Keratinocyte (primary cell): Measurements from ENCODE around the gene PTPRF. TPM values are rescaled to one million over a fixed set of nuclear protein-coding genes. Genes with fewer than 3 reads are reported as not detected.
A peak's percentile ranks its signal among the peaks of the same experiment; 100 is the strongest.

Experiments used
- DNase-seq: peaks from one replicate; pipeline ENCODE4 v3.0.0-alpha.2; 2011; ENCODE audit warnings: low read depth, missing footprints, low spot score
- FAIRE-seq: peaks from 2 replicates; lab custom pipeline; 2011; peaks lifted over from hg19 to GRCh38; lab: Jason Lieb, UNC
- H2AFZ ChIP-seq: 2 replicates; pipeline ENCODE4 v1.6.0; 2012; ENCODE audit warnings: low read length, control low read depth, inconsistent platforms; ENCODE audit not compliant: control insufficient read depth
- H3K27ac ChIP-seq: 2 replicates; pipeline ENCODE4 v1.5.1; 2011; ENCODE audit warnings: low read length; ENCODE audit not compliant: control insufficient read depth, insufficient read depth
- H3K27me3 ChIP-seq: 3 replicates; pipeline ENCODE4 v1.6.0; 2011; ENCODE audit warnings: low read length; ENCODE audit not compliant: control insufficient read depth, insufficient read depth; ENCODE audit errors: extremely low read depth
- H3K36me3 ChIP-seq, 2 experiments: 2 replicates in 1 of 2; 3 replicates in 1 of 2; pipeline ENCODE4 v1.5.1; 2011; ENCODE audit warnings: low read length in 2 of 2, mild to moderate bottlenecking in 1 of 2; ENCODE audit not compliant: control insufficient read depth in 2 of 2, insufficient read depth in 2 of 2; ENCODE audit errors: extremely low read depth in 1 of 2
- H3K4me1 ChIP-seq: 3 replicates; pipeline ENCODE4 v1.5.1; 2011; ENCODE audit warnings: low read length; ENCODE audit not compliant: control insufficient read depth, insufficient read depth; ENCODE audit errors: extremely low read depth
- H3K4me2 ChIP-seq: 3 replicates; pipeline ENCODE4 v1.6.0; 2011; ENCODE audit warnings: low read depth, low read length; ENCODE audit not compliant: control insufficient read depth, insufficient read depth; ENCODE audit errors: extremely low read depth
- H3K4me3 ChIP-seq, 3 experiments: fragments of 200-600 bp in 1 of 3; sonication (generic) in 1 of 3; 2 replicates in 2 of 3; 3 replicates in 1 of 3; pipeline ENCODE4 v1.5.1; 2011 to 2016; ENCODE audit warnings: low read length in 3 of 3, mild to moderate bottlenecking in 3 of 3, control low read depth in 2 of 3, inconsistent platforms in 1 of 3, low read depth in 1 of 3, mixed read lengths in 1 of 3, mixed run types in 1 of 3, moderate library complexity in 1 of 3; ENCODE audit not compliant: control insufficient read depth in 2 of 3, insufficient read depth in 2 of 3; ENCODE audit errors: extremely low read depth in 1 of 3
- H3K79me2 ChIP-seq: 2 replicates; pipeline ENCODE4 v1.6.0; 2012; ENCODE audit warnings: low read length; ENCODE audit not compliant: control insufficient read depth, insufficient read depth
- H3K9ac ChIP-seq: 3 replicates; pipeline ENCODE4 v1.6.0; 2011; ENCODE audit warnings: low read length; ENCODE audit not compliant: control insufficient read depth, insufficient read depth; ENCODE audit errors: extremely low read depth
- H3K9me1 ChIP-seq: 3 replicates; pipeline ENCODE4 v1.6.0; 2011; ENCODE audit warnings: low read length; ENCODE audit not compliant: control insufficient read depth, insufficient read depth; ENCODE audit errors: extremely low read depth
- H3K9me3 ChIP-seq: 2 replicates; pipeline ENCODE4 v1.5.1; 2012; ENCODE audit warnings: low read depth, low read length; ENCODE audit not compliant: control insufficient read depth
- H4K20me1 ChIP-seq: 3 replicates; pipeline ENCODE4 v1.6.0; 2011; ENCODE audit warnings: low read length; ENCODE audit not compliant: control insufficient read depth, insufficient read depth; ENCODE audit errors: extremely low read depth
- EZH2 ChIP-seq: IDR thresholded peaks from one replicate; pipeline ENCODE4 v1.6.1; 2012; ENCODE audit warnings: inconsistent platforms, mild to moderate bottlenecking, low read length, moderate library complexity
- dilution Hi-C: fragments of 300-500 bp; cut with MboI; formaldehyde crosslinking; loops from one replicate; pipeline ENCODE4 v1.7.0; 2020; ENCODE audit warnings: low sequenced_read_pairs; ENCODE audit not compliant: extremely low pct_ligation_motif_present
- polyA plus RNA-seq, 5 experiments: library from polyadenylated mRNA; depleted of rRNA in 3 of 5; stranded (reverse) in 3 of 5; stranded (forward) in 1 of 5; unstranded in 1 of 5; fragments of >200 nt; gene quantifications; 1 replicate in 1 of 5; 2 replicates in 3 of 5; 3 replicates in 1 of 5; pipeline versions ENCODE4 v1.2.1 to v1.2.3, GENCODE V29; 2011 to 2012; ENCODE audit warnings: missing spikeins in 2 of 5, low read depth in 1 of 5, low replicate concordance in 1 of 5
- TF ChIP-seq, protein P1 (sequence below), 3 experiments: IDR thresholded peaks in 1 of 3; conservative IDR thresholded peaks in 1 of 3; optimal IDR thresholded peaks in 1 of 3; 2 replicates in 2 of 3; 3 replicates in 1 of 3; pipeline versions ENCODE3 to v1.5.1; 2011; ENCODE audit warnings: low read length in 3 of 3, mild to moderate bottlenecking in 3 of 3, moderate library complexity in 2 of 3, control low read depth in 1 of 3, inconsistent platforms in 1 of 3; ENCODE audit not compliant: insufficient read depth in 2 of 3; ENCODE audit errors: extremely low read depth in 1 of 3

Gene PTPRF
- polyA plus RNA-seq, 1 donor (not counting 4 experiments of a cell fraction or from before 2014, with no cell fraction given): 161 TPM

DNA sequence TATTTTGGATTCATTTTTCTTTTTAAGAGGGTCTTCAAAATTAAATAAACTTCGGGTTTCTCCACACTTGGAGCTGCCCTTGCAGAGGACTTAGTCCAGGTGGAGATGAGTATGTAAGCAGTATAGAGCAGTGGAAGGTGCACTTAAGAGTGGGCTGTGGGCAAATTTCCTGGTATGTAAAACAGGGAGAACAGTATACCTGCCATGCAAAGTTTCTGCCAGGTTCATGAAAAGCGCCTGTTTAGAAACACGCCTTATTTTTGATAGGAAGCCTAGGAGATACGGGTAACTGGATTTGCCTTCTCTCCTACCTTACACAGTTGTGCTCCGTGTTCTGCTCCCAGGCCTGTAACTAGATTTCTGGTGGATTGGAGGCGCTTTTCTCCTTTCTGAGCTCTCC, 120.5 kb downstream of the PTPRF start:
- dilution Hi-C loops: no loop called here
- no peak for FAIRE-seq

DNA sequence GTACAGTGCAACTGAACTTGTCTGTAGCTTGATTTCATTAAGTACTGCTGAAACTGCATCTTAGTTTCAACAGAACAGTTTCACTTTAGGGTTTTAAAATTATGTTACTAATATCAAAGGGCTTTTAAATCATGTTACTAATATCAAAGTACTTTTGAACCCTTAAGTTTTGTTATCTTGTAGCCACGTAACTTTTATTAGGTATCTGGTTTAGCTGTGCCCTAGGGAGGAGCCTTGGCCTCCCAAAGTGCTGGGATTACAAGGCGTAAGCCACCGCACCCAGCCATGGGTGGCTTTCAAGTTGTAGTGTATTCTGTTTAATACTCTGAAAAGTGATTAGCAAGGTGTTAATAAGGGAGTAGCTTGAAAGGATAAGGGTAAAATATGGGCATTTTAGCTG, 121.2 kb downstream of the PTPRF start:
- peaks cover 16 to 27% of the 10 kb centered on the region in 2 experiments for H3K36me3 ChIP-seq
- peaks cover 4% of the 10 kb centered on the region for H3K9me1 ChIP-seq
- H3K79me2 ChIP-seq: peaks cover 47% of the 10 kb centered on the region
- peak overlapping the region; percentile 91 for H3K4me2 ChIP-seq
- no peaks in the 10 kb centered on the region for H3K27me3 ChIP-seq
- FAIRE-seq (no peak), DNase-seq (no peak)
- H2AFZ ChIP-seq: no peak overlapping the region
- dilution Hi-C loops: no loop called here
- peaks cover 24% of the 10 kb centered on the region for H3K4me1 ChIP-seq
- H3K9ac ChIP-seq: peak overlapping the region; percentile 95
- H3K9me3 ChIP-seq: no peaks in the 10 kb centered on the region
- no peak for TF ChIP-seq EZH2
- TF ChIP-seq, protein P1, sequence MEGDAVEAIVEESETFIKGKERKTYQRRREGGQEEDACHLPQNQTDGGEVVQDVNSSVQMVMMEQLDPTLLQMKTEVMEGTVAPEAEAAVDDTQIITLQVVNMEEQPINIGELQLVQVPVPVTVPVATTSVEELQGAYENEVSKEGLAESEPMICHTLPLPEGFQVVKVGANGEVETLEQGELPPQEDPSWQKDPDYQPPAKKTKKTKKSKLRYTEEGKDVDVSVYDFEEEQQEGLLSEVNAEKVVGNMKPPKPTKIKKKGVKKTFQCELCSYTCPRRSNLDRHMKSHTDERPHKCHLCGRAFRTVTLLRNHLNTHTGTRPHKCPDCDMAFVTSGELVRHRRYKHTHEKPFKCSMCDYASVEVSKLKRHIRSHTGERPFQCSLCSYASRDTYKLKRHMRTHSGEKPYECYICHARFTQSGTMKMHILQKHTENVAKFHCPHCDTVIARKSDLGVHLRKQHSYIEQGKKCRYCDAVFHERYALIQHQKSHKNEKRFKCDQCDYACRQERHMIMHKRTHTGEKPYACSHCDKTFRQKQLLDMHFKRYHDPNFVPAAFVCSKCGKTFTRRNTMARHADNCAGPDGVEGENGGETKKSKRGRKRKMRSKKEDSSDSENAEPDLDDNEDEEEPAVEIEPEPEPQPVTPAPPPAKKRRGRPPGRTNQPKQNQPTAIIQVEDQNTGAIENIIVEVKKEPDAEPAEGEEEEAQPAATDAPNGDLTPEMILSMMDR (optimal IDR thresholded peaks at IDR 0.05 in 1 of 3, IDR thresholded peaks at IDR 0.05 in 1 of 3, conservative IDR thresholded peaks at IDR 0.05 in 1 of 3; ENCODE audit: extremely low read depth in 1 of 3, insufficient read depth in 2 of 3, low read length in 3 of 3): no peak
- H4K20me1 ChIP-seq: peaks cover 9% of the 10 kb centered on the region
- peak overlapping the region; percentile 98 for H3K27ac ChIP-seq
- peak overlapping the region; percentile 58 to 96 (median 89) for H3K4me3 ChIP-seq

More for the DNA sequence above, 120.5 kb downstream of the PTPRF start:
- Histone ChIP-seq H3K27ac (peak overlapping the region; percentile 98), H3K4me2 (peak overlapping the region; percentile 91), H3K9ac (peak overlapping the region; percentile 95), H3K4me3 (peak overlapping the region; percentile 58 to 96 (median 89)), H3K36me3 (peaks cover 14 to 27% of the 10 kb centered on the region in 2 experiments), H3K9me3 (no peaks in the 10 kb centered on the region), H2AFZ (no peak overlapping the region), H3K79me2 (peaks cover 47% of the 10 kb centered on the region), H3K27me3 (no peaks in the 10 kb centered on the region), H4K20me1 (peaks cover 9% of the 10 kb centered on the region), H3K9me1 (peaks cover 4% of the 10 kb centered on the region), H3K4me1 (peaks cover 24% of the 10 kb centered on the region)
- TF ChIP-seq EZH2: no peak
- TF ChIP-seq, protein P1 (optimal IDR thresholded peaks at IDR 0.05 in 1 of 3, IDR thresholded peaks at IDR 0.05 in 1 of 3, conservative IDR thresholded peaks at IDR 0.05 in 1 of 3; ENCODE audit: extremely low read depth in 1 of 3, insufficient read depth in 2 of 3, low read length in 3 of 3): no peak
- no peak for DNase-seq
